HEK293 (cell line): ENCODE results near the gene OR2M2.

Experiments
- CTCF ChIA-PET: fragments of 350-600 bp; formaldehyde crosslinking; extraction: SDS; loops from one replicate; lab custom pipeline; 2021; ENCODE audit warnings: antibody characterized with exemption; lab: Yijun Ruan, JAX
- POLR2A ChIA-PET: fragments of 300-600 bp; formaldehyde crosslinking; extraction: SDS; loops from one replicate; lab custom pipeline; 2020; ENCODE audit warnings: antibody characterized with exemption, inconsistent platforms; lab: Yijun Ruan, JAX
- H3K27ac ChIP-seq: fragments of 200-500 bp; sonication (Bioruptor generic); 2 replicates; pipeline ENCODE4 v1.5.1; 2014; ENCODE audit warnings: low read depth, low read length, control low read depth, inconsistent platforms; ENCODE audit errors: extremely low read depth
- H3K36me3 ChIP-seq, 2 experiments: fragments of 200-500 bp in 1 of 2; sonication (Bioruptor generic) in 1 of 2; 1 replicate in 1 of 2; 2 replicates in 1 of 2; pipeline ENCODE4 v1.5.1; 2014 to 2017; ENCODE audit warnings: inconsistent platforms in 2 of 2, low read length in 2 of 2; ENCODE audit not compliant: control insufficient read depth in 2 of 2, insufficient read depth in 1 of 2
- H3K4me1 ChIP-seq: fragments of 200-500 bp; sonication (Bioruptor generic); 2 replicates; pipeline ENCODE4 v1.5.1; 2014; ENCODE audit warnings: mild to moderate bottlenecking, low read length, inconsistent platforms; ENCODE audit not compliant: control insufficient read depth, insufficient read depth
- H3K4me3 ChIP-seq: 2 replicates; pipeline ENCODE4 v1.5.1; 2011; ENCODE audit warnings: low read depth, mild to moderate bottlenecking, control low read depth, low read length, moderate library complexity
- H3K9me3 ChIP-seq: fragments of 200-500 bp; sonication (Bioruptor generic); 2 replicates; pipeline ENCODE4 v1.5.1; 2014; ENCODE audit warnings: low read depth, low read length, inconsistent platforms; ENCODE audit not compliant: control insufficient read depth, insufficient read depth
- GFI1B ChIP-seq: fragments of 450-650 bp; formaldehyde crosslinking; IDR thresholded peaks from 2 replicates; pipeline ENCODE4 v1.5.1; 2016; ENCODE audit warnings: missing biosample characterization, missing genetic modification characterization
- RBAK ChIP-seq: fragments of 450-650 bp; formaldehyde crosslinking; IDR thresholded peaks from 2 replicates; pipeline ENCODE4 v1.5.1; 2016; ENCODE audit warnings: missing biosample characterization, missing genetic modification characterization
- SETDB1 ChIP-seq: IDR thresholded peaks from one replicate; pipeline ENCODE4 v1.6.1; 2017; ENCODE audit warnings: mild to moderate bottlenecking, low read length, moderate library complexity, mixed read lengths; ENCODE audit not compliant: insufficient read length
- ZBTB48 ChIP-seq: fragments of 450-650 bp; formaldehyde crosslinking; IDR thresholded peaks from 2 replicates; pipeline ENCODE4 v1.5.1; 2016; ENCODE audit warnings: missing biosample characterization, missing genetic modification characterization
- ZBTB8A ChIP-seq: fragments of 450-650 bp; formaldehyde crosslinking; IDR thresholded peaks from 2 replicates; pipeline ENCODE4 v1.5.1; 2016; ENCODE audit warnings: missing biosample characterization, missing genetic modification characterization
- ZFP41 ChIP-seq: fragments of 450-650 bp; formaldehyde crosslinking; IDR thresholded peaks from 2 replicates; pipeline ENCODE4 v1.5.1; 2016; ENCODE audit warnings: missing biosample characterization, missing genetic modification characterization, borderline replicate concordance
- ZIC2 ChIP-seq: fragments of 450-650 bp; formaldehyde crosslinking; IDR thresholded peaks from 2 replicates; pipeline ENCODE4 v1.5.1; 2016; ENCODE audit warnings: missing biosample characterization, missing genetic modification characterization
- ZNF121 ChIP-seq: fragments of 450-650 bp; formaldehyde crosslinking; IDR thresholded peaks from 2 replicates; pipeline ENCODE4 v1.5.1; 2016; ENCODE audit warnings: missing biosample characterization, missing genetic modification characterization
- ZNF302 ChIP-seq: fragments of 450-650 bp; formaldehyde crosslinking; IDR thresholded peaks from 2 replicates; pipeline ENCODE4 v1.5.1; 2016; ENCODE audit warnings: missing biosample characterization, missing genetic modification characterization, low read depth
- ZNF426 ChIP-seq: fragments of 450-650 bp; formaldehyde crosslinking; IDR thresholded peaks from 2 replicates; pipeline ENCODE4 v1.5.1; 2017; ENCODE audit warnings: missing biosample characterization, missing genetic modification characterization, mild to moderate bottlenecking, inconsistent platforms, moderate library complexity
- ZNF501 ChIP-seq: fragments of 450-650 bp; formaldehyde crosslinking; IDR thresholded peaks from 2 replicates; pipeline ENCODE4 v1.5.1; 2016; ENCODE audit warnings: missing biosample characterization, missing genetic modification characterization
- ZNF548 ChIP-seq: fragments of 450-650 bp; formaldehyde crosslinking; IDR thresholded peaks from 2 replicates; pipeline ENCODE4 v1.5.1; 2016; ENCODE audit warnings: missing biosample characterization, missing genetic modification characterization
- ZNF549 ChIP-seq: fragments of 450-650 bp; IDR thresholded peaks from 2 replicates; pipeline ENCODE4 v1.5.1; 2018; ENCODE audit warnings: missing biosample characterization, missing genetic modification characterization, mild to moderate bottlenecking, inconsistent platforms, moderate library complexity
- ZNF600 ChIP-seq: fragments of 450-650 bp; formaldehyde crosslinking; IDR thresholded peaks from 2 replicates; pipeline ENCODE4 v1.5.1; 2016; ENCODE audit warnings: missing biosample characterization, missing genetic modification characterization
- ZNF654 ChIP-seq: fragments of 450-650 bp; formaldehyde crosslinking; IDR thresholded peaks from 2 replicates; pipeline ENCODE4 v1.5.1; 2016; ENCODE audit warnings: low read depth, missing biosample characterization, missing genetic modification characterization
- ZNF660 ChIP-seq: fragments of 450-650 bp; IDR thresholded peaks from 2 replicates; pipeline ENCODE4 v1.5.1; 2018; ENCODE audit warnings: missing biosample characterization, mild to moderate bottlenecking, missing genetic modification characterization
- ZNF776 ChIP-seq: fragments of 450-650 bp; formaldehyde crosslinking; IDR thresholded peaks from 2 replicates; pipeline ENCODE4 v1.5.0; 2017; ENCODE audit warnings: missing biosample characterization, missing genetic modification characterization, borderline replicate concordance
- ZNF785 ChIP-seq: fragments of 450-650 bp; formaldehyde crosslinking; IDR thresholded peaks from 2 replicates; pipeline ENCODE4 v1.5.1; 2016; ENCODE audit warnings: missing biosample characterization, missing genetic modification characterization
- ZNF830 ChIP-seq: fragments of 450-650 bp; IDR thresholded peaks from 2 replicates; pipeline ENCODE4 v1.5.0; 2018; ENCODE audit warnings: missing biosample characterization, missing genetic modification characterization, low read depth, mild to moderate bottlenecking, moderate library complexity
- ZXDB ChIP-seq: fragments of 450-650 bp; formaldehyde crosslinking; IDR thresholded peaks from 2 replicates; pipeline ENCODE4 v1.5.1; 2016; ENCODE audit warnings: missing biosample characterization, missing genetic modification characterization
- TF ChIP-seq, protein P1 (sequence below): fragments of 450-650 bp; formaldehyde crosslinking; IDR thresholded peaks from 2 replicates; pipeline ENCODE4 v1.5.1; 2016; ENCODE audit warnings: missing biosample characterization, missing genetic modification characterization
- TF ChIP-seq, protein P2 (sequence below): fragments of 450-650 bp; formaldehyde crosslinking; conservative IDR thresholded peaks from 2 replicates; pipeline ENCODE4 v1.5.1; 2016; ENCODE audit warnings: low read depth, missing biosample characterization, missing genetic modification characterization
- TF ChIP-seq, protein P3 (sequence below): fragments of 450-650 bp; formaldehyde crosslinking; IDR thresholded peaks from 2 replicates; pipeline ENCODE4; 2016; ENCODE audit warnings: missing biosample characterization, missing genetic modification characterization
- TF ChIP-seq, protein P4 (sequence below): fragments of 450-650 bp; formaldehyde crosslinking; IDR thresholded peaks from 2 replicates; pipeline ENCODE4 v1.5.1; 2016; ENCODE audit warnings: missing biosample characterization, missing genetic modification characterization

Gene OR2M2

DNA sequence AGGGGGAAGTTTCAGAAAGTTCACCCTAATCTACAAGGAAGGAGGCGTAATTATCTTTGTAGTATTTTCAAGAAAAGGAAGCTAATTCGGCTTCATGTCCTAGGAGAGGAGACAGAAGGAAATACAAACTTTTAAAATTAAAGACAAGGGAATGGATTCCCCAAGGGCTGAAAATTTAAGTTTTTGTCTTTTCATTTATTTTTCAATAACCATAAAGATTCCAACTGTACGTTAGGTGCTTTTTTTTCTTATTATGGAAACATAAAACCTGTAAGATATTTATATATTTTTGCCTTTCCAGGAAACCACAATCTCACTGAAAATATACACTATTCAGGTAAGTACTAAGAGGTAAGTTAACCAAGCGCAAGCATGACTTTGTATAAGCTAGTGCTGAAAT lies 22.3 kb downstream of the OR2M2 start, which contains the start of gene OR2M3:
OR2M3 (plus strand) TSS at position 301 of the 400 bp plus-strand sequence. CDS start 5,803 bp downstream, outside the sequence.
- no peak within 1 kb of the TSS for H3K4me3 ChIP-seq
- H3K27ac ChIP-seq: no peak within 1 kb of the TSS
- CTCF ChIA-PET: no interaction called here
- H3K36me3 ChIP-seq: no peaks in the 10 kb centered on the region
- no peaks in the 10 kb centered on the region for H3K9me3 ChIP-seq
- TF ChIP-seq ZNF426 (tag by site-specific recombination) (no peak), ZNF660 (tag by site-specific recombination) (no peak), ZNF600 (tag by site-specific recombination) (no peak)
- TF ChIP-seq, protein P1, sequence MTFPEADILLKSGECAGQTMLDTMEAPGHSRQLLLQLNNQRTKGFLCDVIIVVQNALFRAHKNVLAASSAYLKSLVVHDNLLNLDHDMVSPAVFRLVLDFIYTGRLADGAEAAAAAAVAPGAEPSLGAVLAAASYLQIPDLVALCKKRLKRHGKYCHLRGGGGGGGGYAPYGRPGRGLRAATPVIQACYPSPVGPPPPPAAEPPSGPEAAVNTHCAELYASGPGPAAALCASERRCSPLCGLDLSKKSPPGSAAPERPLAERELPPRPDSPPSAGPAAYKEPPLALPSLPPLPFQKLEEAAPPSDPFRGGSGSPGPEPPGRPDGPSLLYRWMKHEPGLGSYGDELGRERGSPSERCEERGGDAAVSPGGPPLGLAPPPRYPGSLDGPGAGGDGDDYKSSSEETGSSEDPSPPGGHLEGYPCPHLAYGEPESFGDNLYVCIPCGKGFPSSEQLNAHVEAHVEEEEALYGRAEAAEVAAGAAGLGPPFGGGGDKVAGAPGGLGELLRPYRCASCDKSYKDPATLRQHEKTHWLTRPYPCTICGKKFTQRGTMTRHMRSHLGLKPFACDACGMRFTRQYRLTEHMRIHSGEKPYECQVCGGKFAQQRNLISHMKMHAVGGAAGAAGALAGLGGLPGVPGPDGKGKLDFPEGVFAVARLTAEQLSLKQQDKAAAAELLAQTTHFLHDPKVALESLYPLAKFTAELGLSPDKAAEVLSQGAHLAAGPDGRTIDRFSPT (tag by site-specific recombination): no peak
- POLR2A ChIA-PET: no interaction called here
- H3K4me1 ChIP-seq: no peaks in the 10 kb centered on the region

DNA sequence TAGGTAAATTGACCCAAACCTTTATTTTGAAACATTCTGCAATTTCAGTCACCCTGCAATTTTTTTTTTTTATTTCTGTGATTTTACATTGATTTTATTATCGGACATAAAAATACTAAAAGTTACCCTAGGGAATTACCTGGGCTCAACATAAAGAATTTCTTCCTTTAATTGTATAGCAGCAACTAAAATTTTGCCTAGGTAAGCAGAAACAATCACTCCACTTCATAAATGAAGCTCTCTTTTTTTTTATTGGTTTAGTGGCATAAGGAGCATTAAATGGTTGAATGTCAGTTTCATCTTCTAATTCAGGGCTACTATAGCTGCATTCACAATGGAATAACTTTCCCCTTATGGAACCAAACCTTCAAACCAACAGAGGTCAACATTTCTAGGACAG lies 41.3 kb downstream of the OR2M2 start:
- ChIA-PET POLR2A (no interaction called here), CTCF (no interaction called here)
- Histone ChIP-seq H3K9me3 (no peaks in the 10 kb centered on the region), H3K4me3 (no peak overlapping the region), H3K4me1 (no peaks in the 10 kb centered on the region), H3K36me3 (no peaks in the 10 kb centered on the region), H3K27ac (no peak overlapping the region)
- TF ChIP-seq ZNF830: no peak
- no peak for TF ChIP-seq ZNF548 (tag by site-specific recombination)
- no peak for TF ChIP-seq ZFP41 (tag by site-specific recombination)
- no peak for TF ChIP-seq ZNF549
- no peak for TF ChIP-seq ZNF654 (tag by site-specific recombination)
- TF ChIP-seq SETDB1: no peak
- TF ChIP-seq RBAK (tag by site-specific recombination): no peak
- TF ChIP-seq ZNF302 (tag by site-specific recombination): no peak
- no peak for TF ChIP-seq ZXDB
- TF ChIP-seq GFI1B (tag by site-specific recombination): no peak
- no peak for TF ChIP-seq ZBTB8A (tag by site-specific recombination)
- no peak for TF ChIP-seq ZNF785 (tag by site-specific recombination)
- TF ChIP-seq ZNF501 (tag by site-specific recombination): no peak
- no peak for TF ChIP-seq ZNF776 (tag by site-specific recombination)
- TF ChIP-seq ZNF121: no peak
- TF ChIP-seq ZIC2: no peak
- TF ChIP-seq, protein P2, sequence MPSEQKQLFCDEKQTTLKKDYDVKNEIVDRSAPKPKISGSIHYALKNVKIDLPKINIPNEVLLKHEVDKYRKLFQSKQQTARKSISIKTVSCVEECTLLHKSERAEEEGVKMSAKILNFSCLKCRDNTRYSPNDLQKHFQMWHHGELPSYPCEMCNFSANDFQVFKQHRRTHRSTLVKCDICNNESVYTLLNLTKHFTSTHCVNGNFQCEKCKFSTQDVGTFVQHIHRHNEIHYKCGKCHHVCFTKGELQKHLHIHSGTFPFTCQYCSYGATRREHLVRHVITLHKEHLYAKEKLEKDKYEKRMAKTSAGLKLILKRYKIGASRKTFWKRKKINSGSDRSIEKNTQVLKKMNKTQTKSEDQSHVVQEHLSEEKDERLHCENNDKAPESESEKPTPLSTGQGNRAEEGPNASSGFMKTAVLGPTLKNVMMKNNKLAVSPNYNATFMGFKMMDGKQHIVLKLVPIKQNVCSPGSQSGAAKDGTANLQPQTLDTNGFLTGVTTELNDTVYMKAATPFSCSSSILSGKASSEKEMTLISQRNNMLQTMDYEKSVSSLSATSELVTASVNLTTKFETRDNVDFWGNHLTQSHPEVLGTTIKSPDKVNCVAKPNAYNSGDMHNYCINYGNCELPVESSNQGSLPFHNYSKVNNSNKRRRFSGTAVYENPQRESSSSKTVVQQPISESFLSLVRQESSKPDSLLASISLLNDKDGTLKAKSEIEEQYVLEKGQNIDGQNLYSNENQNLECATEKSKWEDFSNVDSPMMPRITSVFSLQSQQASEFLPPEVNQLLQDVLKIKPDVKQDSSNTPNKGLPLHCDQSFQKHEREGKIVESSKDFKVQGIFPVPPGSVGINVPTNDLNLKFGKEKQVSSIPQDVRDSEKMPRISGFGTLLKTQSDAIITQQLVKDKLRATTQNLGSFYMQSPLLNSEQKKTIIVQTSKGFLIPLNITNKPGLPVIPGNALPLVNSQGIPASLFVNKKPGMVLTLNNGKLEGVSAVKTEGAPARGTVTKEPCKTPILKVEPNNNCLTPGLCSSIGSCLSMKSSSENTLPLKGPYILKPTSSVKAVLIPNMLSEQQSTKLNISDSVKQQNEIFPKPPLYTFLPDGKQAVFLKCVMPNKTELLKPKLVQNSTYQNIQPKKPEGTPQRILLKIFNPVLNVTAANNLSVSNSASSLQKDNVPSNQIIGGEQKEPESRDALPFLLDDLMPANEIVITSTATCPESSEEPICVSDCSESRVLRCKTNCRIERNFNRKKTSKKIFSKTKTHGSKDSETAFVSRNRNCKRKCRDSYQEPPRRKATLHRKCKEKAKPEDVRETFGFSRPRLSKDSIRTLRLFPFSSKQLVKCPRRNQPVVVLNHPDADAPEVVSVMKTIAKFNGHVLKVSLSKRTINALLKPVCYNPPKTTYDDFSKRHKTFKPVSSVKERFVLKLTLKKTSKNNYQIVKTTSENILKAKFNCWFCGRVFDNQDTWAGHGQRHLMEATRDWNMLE (tag by site-specific recombination): no peak
- TF ChIP-seq, protein P3, sequence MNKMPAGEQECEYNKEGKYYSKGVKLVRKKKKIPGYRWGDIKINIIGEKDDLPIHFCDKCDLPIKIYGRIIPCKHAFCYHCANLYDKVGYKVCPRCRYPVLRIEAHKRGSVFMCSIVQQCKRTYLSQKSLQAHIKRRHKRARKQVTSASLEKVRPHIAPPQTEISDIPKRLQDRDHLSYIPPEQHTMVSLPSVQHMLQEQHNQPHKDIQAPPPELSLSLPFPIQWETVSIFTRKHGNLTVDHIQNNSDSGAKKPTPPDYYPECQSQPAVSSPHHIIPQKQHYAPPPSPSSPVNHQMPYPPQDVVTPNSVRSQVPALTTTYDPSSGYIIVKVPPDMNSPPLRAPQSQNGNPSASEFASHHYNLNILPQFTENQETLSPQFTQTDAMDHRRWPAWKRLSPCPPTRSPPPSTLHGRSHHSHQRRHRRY (tag by site-specific recombination): no peak
- TF ChIP-seq, protein P4, sequence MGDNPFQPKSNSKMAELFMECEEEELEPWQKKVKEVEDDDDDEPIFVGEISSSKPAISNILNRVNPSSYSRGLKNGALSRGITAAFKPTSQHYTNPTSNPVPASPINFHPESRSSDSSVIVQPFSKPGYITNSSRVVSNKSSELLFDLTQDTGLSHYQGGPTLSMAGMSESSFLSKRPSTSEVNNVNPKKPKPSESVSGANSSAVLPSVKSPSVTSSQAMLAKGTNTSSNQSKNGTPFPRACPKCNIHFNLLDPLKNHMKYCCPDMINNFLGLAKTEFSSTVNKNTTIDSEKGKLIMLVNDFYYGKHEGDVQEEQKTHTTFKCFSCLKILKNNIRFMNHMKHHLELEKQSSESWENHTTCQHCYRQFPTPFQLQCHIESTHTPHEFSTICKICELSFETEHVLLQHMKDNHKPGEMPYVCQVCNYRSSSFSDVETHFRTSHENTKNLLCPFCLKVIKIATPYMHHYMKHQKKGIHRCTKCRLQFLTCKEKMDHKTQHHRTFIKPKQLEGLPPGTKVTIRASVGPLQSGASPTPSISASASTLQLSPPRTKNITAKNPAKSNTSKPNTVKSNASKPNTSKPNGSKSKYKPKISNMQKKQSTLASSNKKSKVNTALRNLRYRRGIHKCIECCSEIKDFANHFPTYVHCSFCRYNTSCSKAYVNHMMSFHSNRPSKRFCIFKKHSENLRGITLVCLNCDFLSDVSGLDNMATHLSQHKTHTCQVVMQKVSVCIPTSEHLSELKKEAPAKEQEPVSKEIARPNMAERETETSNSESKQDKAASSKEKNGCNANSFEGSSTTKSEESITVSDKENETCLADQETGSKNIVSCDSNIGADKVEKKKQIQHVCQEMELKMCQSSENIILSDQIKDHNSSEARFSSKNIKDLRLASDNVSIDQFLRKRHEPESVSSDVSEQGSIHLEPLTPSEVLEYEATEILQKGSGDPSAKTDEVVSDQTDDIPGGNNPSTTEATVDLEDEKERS: no peak
- no peak for TF ChIP-seq ZBTB48 (tag by site-specific recombination)
